HG03066 (cell line): ENCODE results near the gene RGS3.
A peak's percentile ranks its signal among the peaks of the same experiment; 100 is the strongest.

Source experiments
- ATAC-seq: cut with Tn5 transposase; IDR thresholded peaks from one replicate; pipeline ENCODE4 v1.9.1; 2021; ENCODE audit warnings: low read depth; ENCODE audit not compliant: unreplicated experiment

Gene RGS3

DNA sequence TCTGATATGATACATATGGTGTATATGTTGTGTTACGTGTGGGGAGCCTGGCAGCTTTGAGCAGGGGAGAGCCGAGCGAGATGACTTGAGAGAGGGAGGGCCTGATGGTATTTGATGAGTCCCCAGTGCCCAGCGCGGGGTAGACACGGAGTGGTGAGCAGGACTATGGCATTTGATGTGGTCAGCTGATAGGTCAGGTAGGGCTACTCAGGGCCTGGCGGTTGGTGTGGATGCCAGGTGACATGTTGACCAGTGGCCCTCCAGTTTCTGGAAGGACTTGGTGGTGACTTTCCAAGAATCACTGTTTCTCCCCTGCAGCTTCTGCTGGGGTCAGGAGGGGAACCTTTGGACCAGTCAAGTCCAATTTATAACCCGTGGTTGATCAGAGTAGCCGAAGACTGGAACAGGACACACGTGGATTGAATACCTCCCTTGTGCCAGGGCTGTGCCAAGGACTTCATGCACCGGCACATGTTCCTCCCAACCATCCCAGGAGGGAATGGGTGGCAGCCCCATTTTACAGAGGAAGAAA, 148.8 kb downstream of the RGS3 start:
- no peak for ATAC-seq

DNA sequence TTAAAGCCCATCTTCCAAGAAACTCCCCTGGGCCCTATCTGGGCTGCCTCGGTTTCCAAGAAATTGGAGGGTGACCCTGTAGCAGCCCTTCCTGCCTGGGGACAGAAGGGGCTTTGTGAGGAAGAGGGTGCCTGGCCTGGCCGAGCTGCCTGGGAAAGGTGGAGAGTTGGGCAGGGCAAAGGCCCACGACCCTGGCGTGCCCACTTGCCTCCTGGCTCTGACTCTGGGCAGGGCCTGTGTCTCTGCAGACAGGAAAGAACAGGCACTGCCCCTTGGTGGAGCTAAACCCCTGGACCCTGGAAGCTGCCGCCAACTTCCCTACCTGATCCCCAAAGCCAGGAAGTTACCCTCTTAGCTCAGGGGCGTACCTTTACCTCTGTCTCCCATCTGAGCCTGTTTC, 149.3 kb downstream of the RGS3 start:
- no peak for ATAC-seq

DNA sequence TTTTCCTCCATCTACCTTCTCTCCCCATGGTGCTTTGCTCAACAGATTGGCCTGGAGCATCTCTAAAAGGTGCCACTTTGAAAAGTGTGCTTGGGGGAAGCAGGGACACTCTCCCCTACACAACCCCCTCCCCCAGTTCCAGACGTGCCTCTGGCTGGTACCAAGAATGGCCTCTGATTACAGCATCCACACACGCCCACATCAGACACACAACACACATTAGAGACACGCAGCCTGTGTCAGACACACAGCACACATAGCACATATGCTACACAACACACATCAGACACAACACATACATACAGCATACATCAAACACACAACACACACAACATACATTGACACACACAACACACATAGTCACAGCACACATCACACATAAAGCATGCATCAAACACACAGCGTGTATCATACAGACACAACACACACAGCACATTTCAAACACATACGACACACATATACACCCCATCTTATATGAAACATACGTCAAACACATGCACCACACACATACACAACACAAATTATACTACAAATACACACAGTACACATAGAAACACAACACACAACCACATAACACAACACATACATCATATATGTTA, 150.4 kb downstream of the RGS3 start:
- no peak for ATAC-seq

DNA sequence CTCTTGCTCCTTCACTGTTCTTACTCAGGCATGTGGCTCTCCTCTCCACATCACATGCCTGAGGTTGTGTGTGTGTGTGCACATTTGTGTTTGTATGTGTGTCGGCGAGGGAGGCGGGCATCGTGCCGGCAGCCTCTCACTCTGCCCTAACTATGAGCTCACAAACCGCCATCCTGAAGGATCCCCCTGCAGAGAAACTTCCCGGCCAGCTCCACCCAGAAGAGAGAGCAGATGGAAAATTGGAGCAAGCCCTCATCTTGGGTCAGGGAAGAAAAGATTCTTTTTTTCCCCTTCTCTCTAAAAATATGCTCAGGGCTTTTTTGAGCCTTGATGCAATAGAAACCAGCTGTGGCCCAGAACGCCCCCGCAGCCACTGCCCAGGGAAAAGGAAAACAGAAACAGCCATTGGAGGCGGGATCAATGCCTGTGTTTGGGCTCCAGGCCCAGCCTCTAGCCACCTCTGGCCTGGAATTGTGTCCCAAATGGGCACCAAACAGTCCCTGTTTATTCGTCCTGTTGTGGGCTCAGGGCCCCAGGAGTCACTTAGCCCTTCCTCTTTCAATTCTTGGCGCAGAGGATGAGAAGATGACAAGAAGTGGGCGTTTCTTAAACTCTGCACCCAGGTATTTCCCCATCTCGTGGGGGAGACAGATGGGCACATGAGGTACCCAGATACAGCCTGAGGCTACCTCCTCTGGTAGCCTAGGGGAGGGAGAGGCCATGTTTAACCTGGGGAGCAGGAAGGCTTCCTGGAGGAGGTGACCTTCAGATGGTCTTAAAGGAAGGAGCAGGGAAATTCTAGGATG, 151.5 kb downstream of the RGS3 start:
- no peak for ATAC-seq

DNA sequence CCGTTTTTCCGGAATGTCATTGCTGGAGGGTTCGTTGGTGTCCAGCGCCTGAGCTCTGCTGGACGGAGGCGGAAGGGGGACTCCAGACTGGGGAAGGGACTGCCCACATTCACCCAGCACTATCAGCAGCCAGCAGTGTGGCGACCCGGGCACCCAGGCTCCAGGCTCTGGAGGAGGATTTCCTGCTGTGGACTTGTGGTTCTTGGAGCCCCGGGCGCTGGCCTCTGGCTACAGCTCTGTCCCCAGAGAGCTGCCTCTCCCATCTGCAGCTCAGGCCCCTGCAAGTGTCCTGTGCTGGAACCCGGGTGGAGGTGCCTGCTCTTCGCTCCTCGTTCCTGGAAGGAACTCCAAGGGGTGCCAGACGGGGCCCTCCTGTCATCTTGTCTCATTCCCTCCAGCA, 152.6 kb downstream of the RGS3 start:
- ATAC-seq = no peak

DNA sequence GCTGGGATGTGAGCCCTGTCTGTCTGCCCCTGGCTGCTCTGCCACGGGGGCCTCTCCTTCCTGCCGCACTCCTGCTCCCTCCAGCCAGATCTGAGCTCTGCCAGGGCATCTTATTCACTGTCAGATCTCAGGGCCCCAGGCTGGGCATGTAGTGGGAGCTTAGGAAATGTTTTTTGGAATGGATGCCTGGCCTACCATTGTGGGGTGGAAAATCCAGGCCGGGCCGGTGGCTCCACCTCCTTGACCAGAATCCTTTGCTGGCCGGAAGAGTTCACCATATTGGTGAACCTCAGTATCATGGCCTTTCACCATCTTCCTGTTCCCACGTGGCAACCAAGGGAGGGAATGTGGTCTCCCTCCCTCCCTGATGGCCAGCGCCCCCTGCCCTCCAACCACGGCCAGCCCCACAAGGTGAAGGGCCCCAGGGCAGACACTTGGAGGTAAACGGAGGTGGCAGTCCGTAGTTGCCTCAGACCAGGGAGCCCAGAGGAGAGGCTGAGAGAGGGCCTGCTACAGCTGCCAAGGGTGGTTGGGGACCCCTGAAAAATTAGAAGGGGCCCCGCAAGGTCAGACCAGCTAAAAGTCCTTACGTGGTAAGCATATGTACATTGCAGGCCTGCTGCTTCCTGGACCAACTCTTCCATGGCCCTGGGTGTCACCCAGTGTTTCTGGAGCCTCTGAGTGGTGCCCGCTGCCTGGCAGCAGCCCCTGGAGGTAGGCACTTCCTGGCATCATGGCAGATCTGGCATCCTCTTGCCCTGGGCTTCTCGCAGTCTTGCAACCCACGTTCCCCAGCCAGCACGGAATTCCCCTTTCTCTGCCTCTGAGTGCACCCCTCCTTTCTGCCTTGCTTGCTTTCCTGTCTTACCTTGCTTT, 153.3 kb downstream of the RGS3 start:
- no peak for ATAC-seq

DNA sequence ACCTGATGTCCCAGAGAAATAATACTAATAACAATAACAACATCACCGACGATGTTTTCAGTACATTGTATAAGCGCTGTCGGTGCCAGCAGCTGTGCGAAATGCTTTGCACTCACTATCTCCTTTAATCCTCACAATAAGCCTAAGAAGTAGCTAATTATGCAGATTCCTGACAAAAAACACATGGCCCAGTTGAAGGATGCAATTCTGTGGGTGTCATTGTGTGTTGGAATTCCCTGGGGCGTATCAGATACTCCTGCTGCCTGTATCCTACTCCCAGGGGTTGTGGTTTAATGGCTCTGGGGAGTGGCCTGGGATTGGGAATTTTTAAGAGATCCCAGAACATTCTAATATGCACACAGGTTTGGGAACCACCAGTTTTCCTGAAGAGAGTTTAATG, 154.0 kb downstream of the RGS3 start:
- no peak for ATAC-seq

DNA sequence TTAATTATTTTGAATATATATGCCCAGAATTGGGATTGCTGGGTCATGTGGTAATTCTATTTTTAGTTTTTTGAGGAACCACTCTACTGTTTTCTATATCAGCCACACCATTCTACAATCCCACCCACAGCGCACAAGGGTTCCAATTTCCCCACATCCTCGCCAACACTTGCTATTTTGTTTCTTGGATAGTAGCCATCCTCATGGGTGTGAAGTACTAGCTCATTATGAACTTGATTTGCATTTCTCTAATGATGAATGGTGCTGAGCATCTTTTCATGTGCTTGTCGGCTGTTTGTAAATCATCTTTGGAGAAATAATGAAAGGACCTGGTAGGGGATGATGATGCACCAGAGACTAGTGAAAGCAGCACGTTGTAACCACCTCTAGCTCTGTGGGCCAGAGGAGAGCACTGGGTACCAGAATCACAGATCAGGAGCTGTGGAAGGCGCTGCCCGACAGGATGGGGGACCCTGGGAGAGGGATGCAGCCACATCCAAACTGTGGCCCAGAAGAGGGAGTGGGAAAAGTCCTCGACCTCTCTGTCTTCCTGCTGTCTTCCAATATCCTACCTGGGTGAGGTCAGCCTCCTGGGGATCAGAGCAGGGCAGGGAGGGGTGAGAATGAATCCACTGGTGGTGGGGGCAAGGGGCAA, 155.4 kb downstream of the RGS3 start:
- ATAC-seq = no peak

DNA sequence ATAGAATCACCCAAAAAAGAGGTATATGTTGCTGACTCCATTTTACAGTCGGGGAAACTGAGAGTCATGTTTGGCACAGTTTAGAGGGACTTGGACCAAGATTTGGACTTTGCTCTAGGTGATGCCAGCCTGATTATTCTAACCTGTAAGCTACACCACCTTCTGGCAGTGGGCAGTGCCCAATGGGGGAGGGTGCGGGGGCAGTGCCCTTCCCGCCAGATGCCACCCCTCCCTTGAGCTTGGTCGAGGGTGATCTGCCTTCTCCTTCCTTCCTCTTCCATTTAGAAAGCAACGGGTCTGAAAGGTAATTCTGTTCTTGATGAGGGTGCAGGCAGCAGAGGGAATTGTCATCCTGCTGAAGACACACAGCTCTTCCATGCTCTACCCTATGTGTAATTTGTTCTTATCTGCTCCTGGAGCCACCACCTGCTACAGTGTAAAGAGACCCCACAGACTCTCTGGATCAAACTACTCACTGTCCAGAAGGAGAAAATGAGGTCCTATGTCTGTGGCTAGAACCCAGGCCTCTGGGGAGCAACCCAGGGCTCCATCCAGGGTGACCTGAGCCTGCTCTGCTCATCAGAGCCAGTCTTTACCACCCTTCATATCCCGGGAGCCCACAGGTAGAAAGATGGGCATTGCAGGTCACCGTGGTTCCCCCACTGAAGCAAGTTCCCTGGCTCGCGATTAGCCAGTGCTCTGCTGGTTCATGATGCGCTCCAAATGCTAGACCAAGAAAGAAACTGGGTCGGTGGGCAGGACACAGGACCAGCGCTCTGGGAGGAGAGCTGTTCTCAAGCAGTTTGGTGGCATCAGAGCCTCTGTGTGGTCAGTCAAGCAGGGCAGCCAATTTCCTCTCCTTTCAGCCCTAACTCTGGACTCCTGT, 156.2 kb downstream of the RGS3 start:
- ATAC-seq = no peak

DNA sequence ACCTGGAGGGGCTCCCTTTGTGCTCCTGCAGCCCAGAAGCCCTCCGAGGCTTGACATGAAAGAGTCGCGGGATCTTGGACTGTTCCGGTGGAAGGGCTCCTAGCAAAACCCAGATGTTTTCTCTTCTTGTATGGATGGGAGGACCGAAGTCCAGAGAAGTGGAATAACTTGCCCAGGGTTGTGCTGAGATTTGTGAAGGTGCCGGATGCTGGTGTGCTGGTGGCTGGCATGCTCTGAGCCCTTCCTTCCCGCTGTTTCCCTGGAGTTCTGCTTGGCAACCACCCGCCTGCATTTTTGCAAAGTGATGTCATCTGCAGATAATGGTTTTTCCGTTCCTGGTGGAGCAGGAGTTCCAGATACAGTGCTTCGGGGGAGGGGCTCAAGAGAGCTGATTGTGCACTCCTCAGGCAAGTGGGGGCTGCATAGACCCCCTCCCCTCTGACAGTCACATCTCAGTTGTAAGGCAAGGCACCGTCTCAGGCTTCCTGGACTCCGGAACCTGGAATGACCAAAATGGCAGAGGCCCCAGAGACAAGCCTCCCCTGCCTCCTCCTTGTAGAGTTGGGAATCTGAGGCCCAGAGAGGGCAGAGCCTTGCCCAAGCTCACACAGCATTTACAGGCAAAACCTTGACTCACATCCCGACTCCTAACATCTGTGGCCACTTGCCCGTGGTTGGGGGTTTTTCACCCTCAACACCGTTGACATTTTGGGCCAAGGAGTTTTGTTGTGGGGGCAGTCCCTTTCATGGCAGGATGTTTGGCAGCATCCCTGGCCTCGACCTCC, 157.0 kb downstream of the RGS3 start:
- no peak for ATAC-seq

DNA sequence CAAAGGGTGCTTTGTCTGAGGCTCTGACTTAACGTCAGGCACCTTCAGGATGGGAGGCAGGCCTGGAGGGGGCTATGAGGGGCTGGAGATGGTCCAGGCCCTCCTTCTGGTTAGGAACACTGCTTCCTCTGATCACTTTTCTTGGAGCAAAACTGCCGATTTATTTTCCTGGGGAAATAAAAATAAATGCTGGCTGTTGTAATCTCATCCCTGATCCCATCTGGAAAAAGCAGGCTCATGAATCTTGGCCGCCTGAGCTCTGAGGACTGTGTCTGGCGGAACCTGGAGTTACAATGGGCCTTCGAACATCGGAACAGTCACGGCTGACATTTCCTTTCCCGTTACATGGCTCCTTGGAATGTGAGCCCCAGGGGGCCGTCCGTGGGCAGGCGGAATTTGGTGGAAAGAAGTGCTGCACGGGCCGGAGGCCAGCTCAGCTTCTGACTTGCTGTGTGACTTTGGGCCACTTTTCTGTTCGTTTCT, 157.8 kb downstream of the RGS3 start:
- no peak for ATAC-seq

DNA sequence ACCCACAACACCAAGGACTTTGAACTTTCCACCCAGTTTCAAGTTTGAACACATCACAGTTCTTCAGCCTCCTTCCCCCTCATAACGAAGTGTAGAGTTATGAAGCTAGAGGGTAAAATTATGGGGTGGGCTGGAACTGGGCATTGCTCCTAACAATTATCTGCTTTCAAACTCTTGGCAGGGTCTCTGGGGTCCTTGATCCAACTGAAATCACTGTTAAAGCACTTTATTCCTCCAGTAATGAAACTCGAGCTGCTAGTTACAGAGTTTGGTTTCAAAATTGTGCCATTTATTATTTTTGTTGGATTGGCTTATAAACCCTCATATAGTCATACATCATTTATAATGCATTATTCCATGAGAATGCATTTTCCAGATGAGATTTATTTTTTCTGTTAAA, 158.5 kb downstream of the RGS3 start:
- no peak for ATAC-seq

DNA sequence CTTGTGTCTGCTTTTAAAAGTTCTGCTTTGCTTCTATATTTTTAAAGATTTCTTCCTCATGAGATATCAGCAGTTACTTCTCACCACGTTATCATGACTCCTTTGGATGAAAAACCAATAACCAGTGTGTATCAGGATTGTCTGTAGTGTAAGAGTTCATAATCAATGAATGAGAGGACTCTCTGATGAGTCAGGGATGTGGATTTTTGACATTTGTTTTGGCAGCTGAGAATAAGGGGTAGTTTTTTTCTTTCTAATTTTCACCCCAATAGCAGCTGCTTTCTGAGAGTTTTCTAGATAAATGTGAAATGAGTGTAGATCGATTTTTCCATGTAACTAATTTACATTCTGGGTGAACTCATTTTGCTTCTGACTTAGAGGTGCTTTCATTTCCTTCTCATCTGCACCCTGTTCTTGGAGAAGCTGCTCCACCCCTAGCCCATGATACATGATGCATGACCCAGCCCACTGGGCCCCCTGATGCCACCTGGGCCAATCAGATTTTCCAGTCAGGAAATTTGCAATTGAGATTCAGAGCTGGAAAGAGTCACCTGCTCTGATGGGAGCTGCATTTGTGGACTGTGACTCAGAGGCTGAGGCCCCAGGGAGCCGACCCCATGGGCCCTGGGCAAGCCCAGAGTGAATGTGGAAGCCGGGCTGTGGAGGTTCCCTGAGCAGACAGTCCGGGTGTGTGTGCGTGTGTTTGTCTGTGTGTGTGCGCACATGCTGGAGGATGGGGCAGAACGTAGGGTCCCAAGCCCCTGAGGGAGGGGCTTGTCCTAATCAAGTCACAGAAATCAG, 159.3 kb downstream of the RGS3 start:
- ATAC-seq = peak; percentile 83

DNA sequence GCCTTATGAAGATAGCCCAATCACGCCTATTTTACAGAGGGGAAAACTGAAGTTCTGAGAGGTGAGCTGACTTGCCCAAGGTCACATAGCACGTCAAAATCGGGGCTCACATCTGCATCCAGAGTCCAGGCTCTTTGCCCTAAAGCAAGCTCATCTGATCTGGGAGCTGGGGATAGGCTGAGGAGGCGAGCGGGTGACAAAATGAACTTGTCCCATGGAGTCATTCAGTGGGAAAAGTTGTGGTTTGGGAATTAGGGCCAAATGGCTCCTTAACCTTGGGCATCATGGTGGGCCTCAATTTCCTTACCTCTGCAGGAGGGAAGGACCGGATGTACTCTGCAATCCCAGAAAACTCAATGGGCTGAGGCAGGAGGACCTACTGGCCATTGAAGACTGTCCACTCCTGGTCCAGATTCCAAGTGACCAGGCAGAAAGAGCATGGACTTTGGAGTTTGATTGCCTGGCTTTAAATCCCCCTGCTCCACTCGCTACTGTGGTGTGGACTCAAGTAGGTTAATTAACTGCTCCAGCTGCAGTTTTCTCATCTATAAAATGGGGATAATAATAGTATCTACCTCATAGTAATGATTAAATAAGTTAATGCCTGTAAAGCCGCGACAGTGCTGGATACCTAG, 160.4 kb downstream of the RGS3 start:
- no peak for ATAC-seq

DNA sequence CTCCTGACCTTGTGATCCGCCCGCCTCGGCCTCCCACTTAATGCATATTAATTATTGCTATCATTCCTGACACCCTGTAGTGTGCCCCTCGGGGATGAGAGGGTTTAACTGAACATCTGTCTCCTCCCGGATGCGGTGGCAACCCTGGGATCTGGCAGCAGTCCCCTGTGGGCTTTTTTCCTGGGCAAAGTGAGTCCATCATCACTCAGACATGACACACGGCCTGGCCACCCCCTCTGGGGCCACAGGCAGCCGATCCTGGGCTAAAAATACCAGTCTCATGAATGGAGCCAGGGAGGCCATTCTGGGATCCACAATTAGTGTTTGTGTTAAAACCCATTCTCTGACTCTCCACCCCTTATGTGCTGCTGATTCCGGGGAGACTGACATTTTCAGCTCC, 161.2 kb downstream of the RGS3 start:
- no peak for ATAC-seq

DNA sequence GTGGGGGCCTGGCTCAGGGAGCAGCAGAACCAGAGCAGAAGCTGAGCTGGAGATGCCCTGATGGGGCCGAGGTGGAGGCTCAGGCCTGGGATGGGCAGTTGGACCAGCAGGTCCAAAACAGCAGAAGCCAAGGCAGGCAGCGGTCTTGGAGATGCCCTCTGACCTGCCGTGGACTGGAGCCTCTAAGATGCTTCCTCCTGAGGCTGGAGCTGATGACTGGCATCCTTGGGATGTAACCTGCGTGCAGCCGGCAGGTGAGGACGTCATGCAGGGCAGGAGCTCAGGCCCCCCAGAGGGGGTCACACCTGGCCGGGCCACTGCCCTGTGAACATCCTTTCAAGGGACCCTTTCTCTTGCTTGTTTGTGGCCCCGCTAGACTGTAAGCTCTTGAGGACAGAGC, 162.0 kb downstream of the RGS3 start:
- ATAC-seq = no peak

DNA sequence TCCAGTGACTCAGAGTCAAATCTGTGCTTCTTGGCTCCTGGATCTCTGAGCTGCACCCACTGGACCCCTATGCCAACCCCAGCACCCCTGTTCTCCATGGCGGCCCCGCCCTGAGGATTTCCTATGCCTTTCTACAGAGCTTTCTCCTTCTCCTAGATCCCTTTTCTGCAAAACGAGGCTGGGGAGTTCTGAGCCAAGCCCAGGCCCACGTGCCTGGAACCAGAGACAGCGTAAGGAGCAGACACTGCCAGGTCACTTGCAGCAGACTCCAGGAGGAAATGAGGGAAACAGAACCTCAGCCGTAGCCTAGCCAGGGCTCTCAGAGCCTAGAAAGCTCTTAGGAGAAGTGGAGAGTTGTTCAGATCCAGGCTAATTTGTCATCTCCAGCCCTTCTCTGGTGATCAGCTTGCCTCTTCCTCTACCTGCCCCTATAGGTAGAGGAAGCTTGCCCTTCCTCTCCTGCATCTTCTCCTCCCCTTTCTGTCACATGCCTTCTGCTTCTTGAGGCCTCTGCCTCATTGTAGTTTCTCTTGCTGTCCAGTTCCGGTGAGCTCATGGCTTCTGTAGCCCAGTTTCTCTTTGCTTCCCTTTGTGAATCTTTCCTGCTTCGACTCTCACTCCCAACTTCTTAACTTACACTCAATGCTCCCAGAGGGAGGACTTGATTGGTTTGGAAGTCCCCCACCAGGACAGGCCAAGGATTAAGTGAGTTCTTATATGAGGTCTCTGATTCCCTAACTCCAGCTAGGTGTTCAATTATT, 163.4 kb downstream of the RGS3 start:
- no peak for ATAC-seq
